Activated CD8-positive, alpha-beta T cell treated with anti-CD3 and anti-CD28 coated beads for 36 hours (primary cell): ENCODE results near the gene CASP3. TPM values are rescaled to one million over a fixed set of nuclear protein-coding genes. Genes with fewer than 3 reads are reported as not detected.

Experiments used
- ATAC-seq: fragments of 200-7000 bp; cut with Tn5 transposase; one replicate; pipeline ENCODE4 v1.10.0; 2021; ENCODE audit warnings: mild to moderate bottlenecking, moderate library complexity
- CTCF ChIA-PET: fragments of 350-600 bp; sonication (Branson Sonifier 250); formaldehyde crosslinking; loops from one replicate; lab custom pipeline; 2021; ENCODE audit warnings: antibody characterized with exemption; lab: Charles Lee
- POLR2A ChIA-PET: fragments of 350-600 bp; sonication (Branson Sonifier 250); formaldehyde crosslinking; loops from one replicate; lab custom pipeline; 2021; ENCODE audit warnings: antibody characterized with exemption; lab: Charles Lee
- DNase-seq: peaks from one replicate; pipeline ENCODE4 v3.0.0-alpha.2; 2020
- H3K27ac Mint-ChIP-seq: one replicate; pipeline ENCODE4 v1.8.0; 2021; ENCODE audit warnings: mild to moderate bottlenecking, mixed read lengths
- H3K27me3 Mint-ChIP-seq: one replicate; pipeline ENCODE4 v1.8.0; 2021; ENCODE audit warnings: mixed read lengths
- H3K36me3 Mint-ChIP-seq: one replicate; pipeline ENCODE4 v1.8.0; 2021; ENCODE audit warnings: low read depth, mixed read lengths
- H3K4me1 Mint-ChIP-seq: one replicate; pipeline ENCODE4 v1.8.0; 2021; ENCODE audit warnings: low read depth, mixed read lengths
- H3K4me3 Mint-ChIP-seq: one replicate; pipeline ENCODE4 v1.8.0; 2021; ENCODE audit warnings: mild to moderate bottlenecking, moderate library complexity, mixed read lengths
- H3K9me3 Mint-ChIP-seq: one replicate; pipeline ENCODE4 v1.8.0; 2021; ENCODE audit warnings: mixed read lengths
- CTCF ChIP-seq: fragments of 200-600 bp; IDR thresholded peaks from one replicate; pipeline ENCODE4 v1.8.0; 2022; ENCODE audit warnings: antibody characterized with exemption, mild to moderate bottlenecking
- intact Hi-C: fragments of 100-400 bp; cut with micrococcal nuclease; formaldehyde crosslinking; loops from one replicate; pipeline ENCODE4 v1.10.0; 2022
- total RNA-seq, 2 experiments: library from RNA; stranded (reverse); gene quantifications; one replicate each; pipeline ENCODE4 v1.2.3, GENCODE V29; 2021

CASP3 gene
- total RNA-seq, 2 experiments from 2014 or later = 96.9 to 100 TPM

GRCh38 chr4:184591070-184591677 lies 58.1 kb downstream of the CASP3 start:
- H3K4me1 Mint-ChIP-seq = no peaks in the 10 kb centered on the region
- intact Hi-C loops = no loop called here
- no peak for TF ChIP-seq CTCF
- H3K27me3 Mint-ChIP-seq = no peaks in the 10 kb centered on the region
- H3K36me3 Mint-ChIP-seq = no peaks in the 10 kb centered on the region
- ChIA-PET CTCF (no interaction called here), POLR2A (no interaction called here)
- H3K9me3 Mint-ChIP-seq = no peaks in the 10 kb centered on the region
- H3K27ac Mint-ChIP-seq = no peak overlapping the region
- ATAC-seq (no peak), DNase-seq (no peak)
- no peak overlapping the region for H3K4me3 Mint-ChIP-seq

GRCh38 chr4:184590196-184590595 lies 59.1 kb downstream of the CASP3 start:
- CTCF ChIA-PET = interaction anchor here (1.0 to 1.4 kb wide), 2 partner anchors 100 to 326 kb away, joined by 3 to 4 read pairs; no protein-coding TSS in a partner anchor
- Mint-ChIP-seq H3K36me3 (no peaks in the 10 kb centered on the region), H3K9me3 (no peaks in the 10 kb centered on the region)

GRCh38 chr4:184588893-184589292 lies 60.4 kb downstream of the CASP3 start:
- Mint-ChIP-seq H3K9me3 (no peaks in the 10 kb centered on the region), H3K4me1 (peaks cover 13% of the 10 kb centered on the region), H3K27ac (no peak overlapping the region), H3K27me3 (no peaks in the 10 kb centered on the region), H3K36me3 (no peaks in the 10 kb centered on the region), H3K4me3 (no peak overlapping the region)
- ChIA-PET CTCF (no interaction called here), POLR2A (no interaction called here)
- intact Hi-C loops = no loop called here
- ATAC-seq = no peak
- DNase-seq = no peak
- no peak for TF ChIP-seq CTCF

More at GRCh38 chr4:184590196-184590595, 59.1 kb downstream of the CASP3 start:
- no peak overlapping the region for H3K4me3 Mint-ChIP-seq
- H3K27ac Mint-ChIP-seq = no peak overlapping the region
- ATAC-seq = no peak
- POLR2A ChIA-PET = no interaction called here
- TF ChIP-seq CTCF = no peak
- no peaks in the 10 kb centered on the region for H3K27me3 Mint-ChIP-seq
- intact Hi-C loops = no loop called here
- H3K4me1 Mint-ChIP-seq = peaks cover 2% of the 10 kb centered on the region
- no peak for DNase-seq

GRCh38 chr4:184587701-184588100 lies 61.5 kb downstream of the CASP3 start:
- ChIA-PET POLR2A (interaction anchor here (0.6 kb wide), 1 partner anchor 219 kb away, joined by 3 read pairs; no protein-coding TSS in a partner anchor), CTCF (interaction anchor here (1.4 to 1.7 kb wide), 2 partner anchors 11 to 324 kb away, joined by 3 to 9 read pairs; no protein-coding TSS in a partner anchor)
- intact Hi-C loops = no loop called here
- no peaks in the 10 kb centered on the region for H3K9me3 Mint-ChIP-seq
- no peak for TF ChIP-seq CTCF
- no peak overlapping the region for H3K27ac Mint-ChIP-seq
- no peak for DNase-seq
- H3K4me3 Mint-ChIP-seq = no peak overlapping the region
- no peaks in the 10 kb centered on the region for H3K36me3 Mint-ChIP-seq
- no peaks in the 10 kb centered on the region for H3K27me3 Mint-ChIP-seq
- peaks cover 23% of the 10 kb centered on the region for H3K4me1 Mint-ChIP-seq
- ATAC-seq = no peak

GRCh38 chr4:184587221-184587620 lies 62.0 kb downstream of the CASP3 start:
- ChIA-PET CTCF (interaction anchor here (1.4 to 1.7 kb wide), 2 partner anchors 11 to 323 kb away, joined by 3 to 9 read pairs; no protein-coding TSS in a partner anchor), POLR2A (interaction anchor here (0.6 kb wide), 1 partner anchor 219 kb away, joined by 3 read pairs; no protein-coding TSS in a partner anchor)
- DNase-seq (no peak), ATAC-seq (no peak)
- intact Hi-C loops = no loop called here
- Mint-ChIP-seq H3K9me3 (no peaks in the 10 kb centered on the region), H3K27me3 (no peaks in the 10 kb centered on the region), H3K4me3 (no peak overlapping the region), H3K36me3 (no peaks in the 10 kb centered on the region), H3K4me1 (peaks cover 23% of the 10 kb centered on the region), H3K27ac (no peak overlapping the region)
- TF ChIP-seq CTCF = no peak
